Hematopoietic multipotent progenitor cell treated with erythropoietin and hydrocortisone succinate and interleukin-3 and kit ligand, for 6 days (in vitro differentiated cells): ENCODE data around the gene POLE3.
"Not testable (repeated sequence)": the region's sequence is repeated elsewhere in the genome, so short reads cannot be mapped to it uniquely, and the experiment has no call there.

Experiments used
- DNase-seq: peaks from one replicate; pipeline ENCODE4 v3.0.0-alpha.2; 2015

The POLE3 gene

GRCh38 chr9:113401027-113401792 lies 9.3 kb downstream of the POLE3 start, which contains the start of gene ALAD:
ALAD (minus strand) TSS chr9:113401284; CDS start chr9:113393559, 7,725 bp downstream.
- DNase-seq = peak; percentile 99

DNA sequence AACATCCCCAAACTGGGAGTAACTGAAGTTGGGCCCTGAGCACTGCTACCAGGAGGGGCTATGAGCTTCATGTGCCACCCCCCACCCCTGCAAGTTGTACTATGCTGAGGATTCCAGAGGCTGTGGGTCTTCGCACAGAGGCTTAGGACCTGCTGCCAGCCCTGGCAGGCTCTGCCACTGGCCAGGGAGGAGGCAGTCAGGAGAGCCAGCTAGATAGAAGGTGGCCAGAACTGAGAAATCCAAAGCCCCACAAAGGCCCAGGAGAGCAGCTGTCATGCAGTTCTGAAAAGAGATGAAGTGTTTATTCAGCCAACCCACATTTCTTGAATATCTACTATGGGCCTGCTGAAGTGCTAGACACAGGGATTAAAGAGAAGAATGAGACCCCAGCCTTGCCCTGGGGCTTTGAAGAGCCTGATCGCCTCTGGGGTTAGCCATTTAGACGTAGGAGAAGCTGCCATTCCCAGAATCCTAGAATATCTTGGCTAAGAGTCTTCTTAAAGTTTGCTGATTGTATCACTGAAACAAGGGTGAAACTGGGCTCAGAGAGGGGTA lies 10.8 kb downstream of the POLE3 start:
- DNase-seq = no peak

- DNase-seq = no peak
These were observed 11.7 kb downstream of the POLE3 start for GRCh38 chr9:113398796-113399195.

GRCh38 chr9:113397203-113397631 lies 13.3 kb downstream of the POLE3 start:
- peak; percentile 97 for DNase-seq

- no peak for DNase-seq
These were observed 15.2 kb downstream of the POLE3 start for GRCh38 chr9:113395000-113395861.

DNA sequence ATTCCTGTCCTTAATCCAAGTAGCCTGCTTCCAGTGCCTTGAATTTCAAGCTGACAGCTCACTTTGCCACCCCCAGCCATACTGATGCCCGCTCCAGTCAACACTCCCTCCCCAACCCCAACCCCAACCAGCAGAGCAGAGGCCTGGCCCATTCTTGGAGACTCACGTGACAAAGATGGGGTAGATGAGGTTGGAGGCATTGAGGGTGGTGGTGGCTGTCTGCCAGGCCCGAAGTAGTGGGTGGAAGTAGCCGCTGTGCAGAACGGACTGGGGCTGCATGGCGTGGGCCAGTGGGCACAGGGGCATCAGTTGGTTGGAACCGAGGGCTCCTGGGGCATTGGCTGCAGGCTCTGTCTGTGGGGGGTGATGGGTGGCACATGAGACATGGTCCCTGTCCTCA lies 17.2 kb downstream of the POLE3 start:
- no peak for DNase-seq

DNA sequence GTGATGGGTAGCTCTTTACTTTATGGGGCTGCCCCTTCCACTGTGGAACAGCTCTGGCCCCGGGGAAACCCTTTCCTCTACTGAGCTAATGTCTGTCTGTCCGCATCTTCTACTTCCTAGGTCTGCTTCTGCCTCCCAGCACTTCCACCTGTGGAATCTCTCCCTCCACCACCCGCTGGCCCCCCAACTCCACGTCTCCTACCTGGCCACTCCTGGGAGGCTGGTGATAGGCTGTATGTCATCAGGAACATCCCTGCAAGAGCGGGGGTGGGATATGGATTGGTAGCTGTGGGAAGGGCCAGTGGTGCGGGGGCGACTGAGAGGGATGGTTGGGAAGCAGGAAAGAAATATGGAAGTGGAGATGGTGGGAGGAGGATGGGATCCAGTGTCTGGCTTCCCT lies 18.6 kb downstream of the POLE3 start:
- DNase-seq = no peak

GRCh38 chr9:113390192-113390960 lies 20.1 kb downstream of the POLE3 start:
- DNase-seq = no peak

- DNase-seq = no peak
These were observed 21.0 kb downstream of the POLE3 start for GRCh38 chr9:113389451-113389850.

DNA sequence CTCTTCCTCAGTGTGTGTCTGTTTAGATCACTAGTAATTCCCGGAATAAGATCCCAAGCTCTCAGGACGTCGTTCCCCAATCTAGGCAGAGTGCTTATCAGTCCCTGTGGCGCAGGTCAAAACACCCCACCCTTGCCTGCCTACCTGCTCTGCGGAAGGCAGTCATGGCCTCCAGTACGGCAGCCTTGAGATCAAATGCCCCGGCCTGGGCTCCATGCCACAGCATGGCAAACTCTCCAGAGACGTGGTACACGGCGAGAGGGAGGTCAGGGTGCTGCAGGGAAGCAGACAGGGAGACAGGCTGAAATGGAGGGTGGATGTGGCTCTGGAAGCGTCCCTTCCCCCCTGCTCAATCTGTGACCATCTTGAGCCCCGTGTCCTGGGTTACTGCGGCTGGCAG lies 21.6 kb downstream of the POLE3 start:
- no peak for DNase-seq

DNA sequence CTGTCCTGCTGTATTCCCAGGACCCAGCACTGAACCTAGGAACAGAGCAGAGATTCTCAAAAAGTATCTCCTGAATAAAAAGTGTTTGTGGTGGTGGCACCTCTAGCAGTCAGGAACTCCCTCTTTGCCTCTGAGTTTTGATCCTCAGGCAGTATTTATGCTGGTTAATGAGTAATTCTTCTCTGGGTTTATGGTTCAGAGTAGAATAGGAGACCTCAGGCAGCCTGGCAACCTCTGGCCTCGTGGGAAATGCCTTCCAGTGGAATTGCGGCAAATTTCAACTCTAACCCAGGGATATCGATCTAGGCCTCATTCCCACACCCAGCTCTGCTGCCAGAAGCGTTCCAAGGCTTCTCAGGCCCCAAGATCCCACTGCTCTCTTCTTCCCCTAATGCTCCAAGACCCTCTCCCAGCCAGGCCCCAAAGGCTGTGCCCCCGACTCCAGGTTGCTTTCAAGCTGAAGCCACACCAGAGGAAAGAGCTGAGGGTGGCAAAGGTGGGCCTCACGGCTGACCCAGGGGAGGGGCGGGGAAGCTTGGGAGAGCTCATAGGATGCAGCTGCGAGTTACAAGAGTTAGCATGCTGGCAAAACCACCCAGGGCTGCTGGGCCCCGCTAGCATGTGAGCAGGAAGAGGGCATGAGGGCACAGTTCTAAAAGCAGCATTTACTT lies 22.8 kb downstream of the POLE3 start:
- no peak for DNase-seq

- DNase-seq = no peak
These were observed 23.7 kb downstream of the POLE3 start for GRCh38 chr9:113386571-113387393.

GRCh38 chr9:113381909-113382411 lies 28.5 kb downstream of the POLE3 start:
- DNase-seq = no peak

GRCh38 chr9:113381441-113381840 lies 29.0 kb downstream of the POLE3 start:
- not testable (repeated sequence) for DNase-seq

- DNase-seq = no peak
These were observed 29.6 kb downstream of the POLE3 start for GRCh38 chr9:113380869-113381378.

DNA sequence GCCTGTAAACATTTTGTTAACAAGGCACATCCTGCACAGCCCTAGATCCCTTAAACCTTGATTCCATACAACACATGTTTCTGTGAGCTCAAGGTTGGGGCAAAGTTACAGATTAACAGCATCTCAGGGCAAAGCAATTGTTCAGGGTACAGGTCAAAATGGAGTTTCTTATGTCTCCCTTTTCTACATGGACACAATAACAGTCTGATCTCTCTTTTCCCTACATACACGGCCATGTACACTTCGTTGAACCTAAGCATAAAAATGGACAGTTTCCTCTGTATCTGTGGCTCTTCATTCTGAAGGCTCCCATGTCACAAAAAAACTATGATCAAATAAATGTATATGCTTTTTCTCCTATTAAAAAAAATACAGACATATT lies 30.7 kb downstream of the POLE3 start:
- not testable (repeated sequence) for DNase-seq

DNA sequence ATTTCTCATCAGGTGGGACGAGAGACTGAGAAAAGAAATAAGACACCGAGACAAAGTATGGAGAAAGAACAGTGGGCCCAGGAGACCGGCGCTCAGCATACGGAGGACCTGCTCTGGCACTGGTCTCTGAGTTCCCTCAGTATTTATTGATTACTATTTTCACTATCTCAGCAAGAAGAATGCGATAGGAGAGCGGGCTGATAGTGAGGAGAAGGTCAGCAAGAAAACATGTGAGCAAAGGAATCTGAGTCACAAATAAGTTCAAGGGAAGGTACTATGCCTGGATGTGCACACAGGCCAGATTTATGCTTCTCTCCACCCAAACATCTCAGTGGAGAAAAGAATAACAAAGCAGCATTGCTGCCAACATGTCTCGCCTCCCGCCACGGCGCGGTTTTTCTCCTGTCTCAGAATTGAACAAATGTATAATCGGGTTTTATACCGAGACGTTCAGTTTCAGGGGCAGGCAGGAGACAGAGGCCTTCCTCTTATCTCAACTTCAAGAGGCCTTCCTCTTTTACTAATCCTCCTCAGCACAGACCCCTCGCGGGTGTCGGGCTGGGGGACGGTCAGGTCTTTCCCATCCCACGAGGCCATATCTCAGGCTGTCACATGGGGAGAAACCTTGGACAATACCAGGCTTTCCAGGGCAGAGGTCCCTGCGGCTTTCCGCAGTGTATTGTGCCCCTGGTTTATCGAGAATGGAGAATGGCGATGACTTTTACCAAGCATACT lies 31.2 kb downstream of the POLE3 start:
- DNase-seq = peak; percentile 74

DNA sequence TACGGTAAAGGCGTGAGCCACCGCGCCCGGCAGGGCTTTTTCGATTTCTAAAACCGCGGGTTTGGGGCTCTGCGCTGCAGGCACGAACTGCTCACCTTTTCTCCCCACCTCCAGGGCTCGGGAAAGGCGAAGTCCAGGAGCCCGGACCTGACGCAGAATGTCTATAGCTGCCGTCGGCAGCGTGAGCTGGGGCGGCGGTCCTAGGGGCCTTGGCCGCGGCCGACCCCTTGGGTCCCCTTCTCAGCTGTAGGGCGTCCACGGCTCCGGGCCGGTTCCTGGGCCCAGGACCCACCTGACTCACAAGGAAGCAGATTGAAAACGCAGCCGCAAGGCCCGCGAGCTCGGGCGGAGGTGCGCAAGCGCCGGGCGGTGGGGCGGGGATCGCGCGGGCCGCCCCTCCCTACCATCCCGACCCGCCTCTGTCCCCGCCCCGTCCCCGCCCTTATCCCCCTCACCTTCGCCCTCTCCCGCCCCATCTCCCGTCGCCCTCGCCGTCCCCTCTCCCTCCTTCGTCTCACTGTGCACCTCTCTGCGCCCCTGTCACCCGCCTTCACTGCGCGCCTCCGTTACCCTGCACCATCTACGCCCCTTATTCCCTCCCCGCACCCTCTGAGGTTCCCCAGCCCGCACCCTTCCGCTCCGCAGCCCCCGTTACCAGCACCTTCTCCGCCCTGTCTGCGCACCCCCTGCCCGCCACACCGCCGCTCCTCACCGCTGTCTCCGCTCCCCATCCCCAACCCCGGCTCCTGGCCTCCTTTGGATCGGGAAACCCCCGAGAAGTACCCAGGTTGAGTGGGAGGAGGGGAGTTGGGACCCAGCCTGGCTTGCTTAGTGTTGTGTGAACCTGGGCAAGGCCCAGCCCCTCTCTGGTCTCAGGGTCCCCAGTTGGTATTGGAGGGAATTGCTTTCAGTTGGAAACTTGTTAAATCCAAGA lies 33.6 kb downstream of the POLE3 start, which contains the start of gene HDHD3:
TSS of gene HDHD3 (minus strand) at position 353 of the 934 bp plus-strand sequence. CDS start 2,632 bp downstream, outside the sequence.
- peak; percentile 88 for DNase-seq
